Neural progenitor cell (in vitro differentiated cells): ENCODE results near the gene TPMT. TPM values are rescaled to one million over a fixed set of nuclear protein-coding genes. Genes with fewer than 3 reads are reported as not detected.

Source experiments
- DNase-seq: peaks from one replicate; pipeline ENCODE4 v3.0.0-alpha.2; 2016; ENCODE audit warnings: low spot score
- H2AFZ ChIP-seq: fragments of 200-600 bp; sonication (generic); replicated peaks from 2 replicates; pipeline ENCODE4 v1.6.1; 2016; ENCODE audit warnings: antibody characterized with exemption
- H3F3A ChIP-seq: fragments of 200-600 bp; sonication (generic); 2 replicates; pipeline ENCODE4 v1.6.1; 2016; ENCODE audit warnings: antibody characterized with exemption, low read depth
- H3K27ac ChIP-seq: fragments of 200-600 bp; sonication (generic); 2 replicates; pipeline ENCODE4 v1.5.1; 2016; ENCODE audit warnings: mild to moderate bottlenecking
- H3K27me3 ChIP-seq: fragments of 200-600 bp; sonication (generic); 2 replicates; pipeline ENCODE4 v1.6.1; 2016; ENCODE audit warnings: mild to moderate bottlenecking, moderate library complexity
- H3K36me3 ChIP-seq: fragments of 200-600 bp; sonication (generic); 2 replicates; pipeline ENCODE4 v1.5.1; 2016
- H3K4me1 ChIP-seq: fragments of 200-600 bp; sonication (generic); 2 replicates; pipeline ENCODE4 v1.6.1; 2016; ENCODE audit warnings: mixed run types
- H3K4me2 ChIP-seq: fragments of 200-600 bp; sonication (generic); 2 replicates; pipeline ENCODE4 v1.6.1; 2016
- H3K4me3 ChIP-seq: fragments of 200-600 bp; sonication (generic); 2 replicates; pipeline ENCODE4 v1.5.1; 2016
- H3K79me2 ChIP-seq: fragments of 200-600 bp; sonication (generic); 2 replicates; pipeline ENCODE4 v1.6.1; 2016; ENCODE audit warnings: low read depth
- H3K9ac ChIP-seq: fragments of 200-600 bp; sonication (generic); 2 replicates; pipeline ENCODE4 v1.6.1; 2016
- H3K9me3 ChIP-seq: fragments of 200-600 bp; sonication (generic); 2 replicates; pipeline ENCODE4 v1.5.1; 2016; ENCODE audit warnings: low read depth
- H4K20me1 ChIP-seq: fragments of 200-600 bp; sonication (generic); 2 replicates; pipeline ENCODE4 v1.6.1; 2016; ENCODE audit warnings: low read depth
- H3K27ac Mint-ChIP-seq: 3 replicates; pipeline ENCODE4 v1.8.0; 2021; ENCODE audit warnings: mixed read lengths
- H3K27me3 Mint-ChIP-seq: 2 replicates; pipeline ENCODE4 v1.8.0; 2022; ENCODE audit warnings: low read depth, mild to moderate bottlenecking, inconsistent platforms, moderate library complexity, mixed read lengths; ENCODE audit not compliant: insufficient read depth
- H3K36me3 Mint-ChIP-seq: 3 replicates; pipeline ENCODE4 v1.8.0; 2021; ENCODE audit warnings: mixed read lengths
- H3K4me1 Mint-ChIP-seq: 3 replicates; pipeline ENCODE4 v1.8.0; 2021; ENCODE audit warnings: mixed read lengths
- H3K4me3 Mint-ChIP-seq: 3 replicates; pipeline ENCODE4 v1.8.0; 2021; ENCODE audit warnings: mild to moderate bottlenecking, moderate library complexity, mixed read lengths
- H3K9me3 Mint-ChIP-seq: 3 replicates; pipeline ENCODE4 v1.8.0; 2020; ENCODE audit warnings: mixed read lengths
- EZH2 ChIP-seq: fragments of 200-600 bp; sonication (generic); IDR thresholded peaks from 2 replicates; pipeline ENCODE4 v1.6.1; 2017; ENCODE audit warnings: antibody characterized with exemption, mild to moderate bottlenecking, moderate library complexity
- EZH2phosphoT487 ChIP-seq: fragments of 200-600 bp; sonication (generic); IDR thresholded peaks from 2 replicates; pipeline ENCODE4 v1.6.1; 2017; ENCODE audit warnings: antibody characterized with exemption
- total RNA-seq: library from RNA; depleted of rRNA; stranded (reverse); fragments of >200 nt; gene quantifications from 2 replicates; pipeline ENCODE4 v1.2.3, GENCODE V29; 2015; ENCODE audit warnings: low replicate concordance
- TF ChIP-seq, protein P1 (sequence below): fragments of 200-600 bp; sonication (generic); IDR thresholded peaks from 2 replicates; pipeline ENCODE4 v1.5.1; 2017; ENCODE audit warnings: antibody characterized with exemption, mild to moderate bottlenecking

The TPMT gene
- total RNA-seq, 1 donor from 2014 or later, result 22.1 TPM

DNA sequence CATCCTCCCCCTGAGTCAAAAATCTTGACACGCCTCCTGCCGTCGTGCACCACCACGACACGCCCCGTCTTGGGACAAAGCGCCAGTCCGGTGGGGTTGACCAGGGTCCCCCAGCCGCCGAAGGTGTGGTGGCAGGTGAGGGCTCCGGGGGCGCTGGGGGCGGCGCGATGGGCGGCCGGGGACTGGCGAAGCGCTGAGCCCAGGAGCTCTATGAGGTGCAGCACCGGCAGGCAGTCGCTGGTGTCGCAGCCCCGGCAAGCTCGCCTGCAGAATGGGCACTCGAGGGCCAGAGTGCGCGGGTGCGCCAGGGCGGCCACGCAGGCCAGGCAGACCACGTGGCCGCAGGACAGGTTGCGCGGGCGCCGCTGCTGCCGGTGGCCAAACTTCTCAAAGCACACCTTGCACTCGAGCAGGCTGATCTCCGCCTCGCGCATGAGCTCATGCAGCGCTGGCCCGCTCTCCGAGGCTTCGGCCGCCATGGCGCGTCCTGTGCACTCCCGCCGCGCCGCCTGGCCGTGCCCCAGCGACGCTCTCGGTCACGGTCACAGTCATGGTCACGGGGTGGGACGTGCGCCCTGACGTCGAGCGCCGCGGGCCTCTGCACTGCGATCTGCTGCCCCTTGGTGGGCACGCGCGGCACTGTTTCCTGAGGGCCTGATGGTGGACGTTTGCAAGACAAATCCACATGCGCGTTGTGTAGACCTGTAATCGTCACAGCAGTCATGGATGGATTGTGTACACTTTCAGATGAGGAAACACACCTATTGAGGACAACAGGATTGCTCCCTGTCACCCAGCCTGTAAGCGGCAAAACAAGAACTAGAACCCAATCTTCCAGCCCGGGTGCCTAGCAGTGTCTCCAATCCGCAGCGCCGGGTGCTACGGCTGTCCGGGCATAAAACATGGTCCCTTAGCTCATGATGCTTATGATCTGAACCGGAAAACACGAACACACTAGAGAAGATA is 32.5 kb downstream of the TPMT start, which contains the start of gene NHLRC1:
Gene NHLRC1 (minus strand): TSS at position 550 of the 966 bp plus-strand sequence. CDS start 71 bp downstream, at position 479.
- TF ChIP-seq EZH2phosphoT487, result no peak
- no peak for TF ChIP-seq EZH2
- TF ChIP-seq, protein P1, sequence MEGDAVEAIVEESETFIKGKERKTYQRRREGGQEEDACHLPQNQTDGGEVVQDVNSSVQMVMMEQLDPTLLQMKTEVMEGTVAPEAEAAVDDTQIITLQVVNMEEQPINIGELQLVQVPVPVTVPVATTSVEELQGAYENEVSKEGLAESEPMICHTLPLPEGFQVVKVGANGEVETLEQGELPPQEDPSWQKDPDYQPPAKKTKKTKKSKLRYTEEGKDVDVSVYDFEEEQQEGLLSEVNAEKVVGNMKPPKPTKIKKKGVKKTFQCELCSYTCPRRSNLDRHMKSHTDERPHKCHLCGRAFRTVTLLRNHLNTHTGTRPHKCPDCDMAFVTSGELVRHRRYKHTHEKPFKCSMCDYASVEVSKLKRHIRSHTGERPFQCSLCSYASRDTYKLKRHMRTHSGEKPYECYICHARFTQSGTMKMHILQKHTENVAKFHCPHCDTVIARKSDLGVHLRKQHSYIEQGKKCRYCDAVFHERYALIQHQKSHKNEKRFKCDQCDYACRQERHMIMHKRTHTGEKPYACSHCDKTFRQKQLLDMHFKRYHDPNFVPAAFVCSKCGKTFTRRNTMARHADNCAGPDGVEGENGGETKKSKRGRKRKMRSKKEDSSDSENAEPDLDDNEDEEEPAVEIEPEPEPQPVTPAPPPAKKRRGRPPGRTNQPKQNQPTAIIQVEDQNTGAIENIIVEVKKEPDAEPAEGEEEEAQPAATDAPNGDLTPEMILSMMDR, result peak; percentile 74
- peak within 1 kb of the TSS; percentile 78 for H3K4me2 ChIP-seq
- H3K4me3 Mint-ChIP-seq, result peak within 1 kb of the TSS; percentile 77
- H3K27me3 Mint-ChIP-seq, result peaks cover 7% of the 10 kb centered on the region
- no peaks in the 10 kb centered on the region for H3K79me2 ChIP-seq
- no peaks in the 10 kb centered on the region for H4K20me1 ChIP-seq
- peaks cover 3% of the 10 kb centered on the region for H3K4me1 ChIP-seq
- H3K36me3 ChIP-seq, result no peaks in the 10 kb centered on the region
- no peak within 1 kb of the TSS for H3K27ac ChIP-seq
- H3K9me3 ChIP-seq, result no peaks in the 10 kb centered on the region
- H3K36me3 Mint-ChIP-seq, result no peaks in the 10 kb centered on the region
- no peaks in the 10 kb centered on the region for H3F3A ChIP-seq
- DNase-seq, result peak; percentile 77
- H3K9ac ChIP-seq, result no peak within 1 kb of the TSS
- H3K27me3 ChIP-seq, result peaks cover 22% of the 10 kb centered on the region
- H2AFZ ChIP-seq, result no peak within 1 kb of the TSS
- no peaks in the 10 kb centered on the region for H3K9me3 Mint-ChIP-seq
- peaks cover 5% of the 10 kb centered on the region for H3K4me1 Mint-ChIP-seq
- H3K27ac Mint-ChIP-seq, result no peak within 1 kb of the TSS
- peak within 1 kb of the TSS; percentile 41 for H3K4me3 ChIP-seq

DNA sequence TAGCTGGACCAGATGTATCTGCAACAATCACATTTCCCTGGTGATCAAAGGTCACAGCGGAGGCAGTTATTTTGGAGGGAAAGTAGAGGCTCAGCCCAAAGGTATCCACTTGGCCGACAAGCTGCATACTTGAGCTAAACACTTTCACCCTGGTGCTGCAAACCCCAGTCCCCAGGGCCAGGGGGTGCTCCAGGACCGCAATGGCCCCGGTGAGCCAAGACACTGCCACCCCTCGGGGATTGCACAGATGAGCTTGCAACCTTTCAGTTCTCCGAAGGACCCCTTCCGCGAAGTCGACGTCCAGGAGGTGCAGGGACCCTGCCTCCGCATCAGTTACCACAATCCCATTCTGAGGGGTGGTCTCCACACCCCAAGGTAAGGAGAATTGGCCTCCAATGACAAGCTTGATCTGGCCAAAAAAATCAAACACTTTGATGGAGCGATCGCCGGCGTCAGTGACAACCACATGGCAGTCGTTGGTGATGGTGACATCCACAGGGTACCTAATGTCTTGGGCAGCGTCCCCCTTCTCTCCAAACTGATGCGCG is 33.2 kb downstream of the TPMT start:
- no peaks in the 10 kb centered on the region for H3K36me3 ChIP-seq
- no peaks in the 10 kb centered on the region for H3K79me2 ChIP-seq
- no peak overlapping the region for H3K9ac ChIP-seq
- H3K27me3 Mint-ChIP-seq, result peaks cover 7% of the 10 kb centered on the region
- H3K27ac Mint-ChIP-seq, result no peak overlapping the region
- H3K4me3 ChIP-seq, result no peak overlapping the region
- no peaks in the 10 kb centered on the region for H3K9me3 ChIP-seq
- H3K4me1 ChIP-seq, result peaks cover 3% of the 10 kb centered on the region
- H2AFZ ChIP-seq, result no peak overlapping the region
- peaks cover 22% of the 10 kb centered on the region for H3K27me3 ChIP-seq
- H3K27ac ChIP-seq, result no peak overlapping the region
- no peak overlapping the region for H3K4me3 Mint-ChIP-seq
- no peaks in the 10 kb centered on the region for H3K9me3 Mint-ChIP-seq
- H4K20me1 ChIP-seq, result no peaks in the 10 kb centered on the region
- no peaks in the 10 kb centered on the region for H3F3A ChIP-seq
- DNase-seq, result peak; percentile 47
- peaks cover 5% of the 10 kb centered on the region for H3K4me1 Mint-ChIP-seq
- no peaks in the 10 kb centered on the region for H3K36me3 Mint-ChIP-seq
- no peak overlapping the region for H3K4me2 ChIP-seq
- no peak for TF ChIP-seq EZH2
- TF ChIP-seq, protein P1, result peak; percentile 47

DNA sequence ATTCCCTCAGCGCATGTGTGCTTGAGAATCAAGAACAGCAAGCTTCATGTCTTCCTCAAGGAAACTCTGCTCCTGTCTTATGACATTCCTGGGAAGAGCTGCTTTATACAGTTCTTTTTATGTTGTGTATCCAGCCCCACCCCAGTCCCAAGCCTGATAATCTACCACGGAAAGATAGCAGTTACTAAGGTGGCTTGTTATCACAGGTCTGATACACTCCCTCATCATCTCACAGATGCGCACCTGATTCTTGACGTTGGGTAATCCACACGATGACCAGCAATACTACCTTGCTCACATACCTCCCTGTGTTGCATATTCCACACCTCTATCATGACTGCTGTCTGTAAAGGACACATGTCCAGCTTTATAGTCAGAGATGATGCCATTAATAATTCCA is 35.6 kb downstream of the TPMT start:
- H3K4me2 ChIP-seq, result no peak overlapping the region
- H3K9me3 Mint-ChIP-seq, result no peaks in the 10 kb centered on the region
- H3K27ac Mint-ChIP-seq, result no peak overlapping the region
- no peaks in the 10 kb centered on the region for H3F3A ChIP-seq
- peaks cover 5% of the 10 kb centered on the region for H3K4me1 Mint-ChIP-seq
- no peak overlapping the region for H2AFZ ChIP-seq
- H3K36me3 Mint-ChIP-seq, result no peaks in the 10 kb centered on the region
- H3K9me3 ChIP-seq, result no peaks in the 10 kb centered on the region
- no peaks in the 10 kb centered on the region for H3K79me2 ChIP-seq
- no peak overlapping the region for H3K4me3 Mint-ChIP-seq
- no peak for DNase-seq
- H3K27ac ChIP-seq, result no peak overlapping the region
- no peaks in the 10 kb centered on the region for H3K4me1 ChIP-seq
- peaks cover 7% of the 10 kb centered on the region for H3K27me3 Mint-ChIP-seq
- peaks cover 22% of the 10 kb centered on the region for H3K27me3 ChIP-seq
- no peaks in the 10 kb centered on the region for H3K36me3 ChIP-seq
- H4K20me1 ChIP-seq, result no peaks in the 10 kb centered on the region
- TF ChIP-seq, protein P1, result no peak
- TF ChIP-seq EZH2phosphoT487 (no peak), EZH2 (no peak)
- H3K9ac ChIP-seq, result no peak overlapping the region
- H3K4me3 ChIP-seq, result no peak overlapping the region
